ENCODE data around the gene DOCK1. TPM values are rescaled to one million over a fixed set of nuclear protein-coding genes. Genes with fewer than 3 reads are reported as not detected.

The DOCK1 gene
- total RNA-seq, 1 experiment from 2014 or later: 40.0 TPM

GRCh38 chr10:127021801-127022200 is 116.6 kb downstream of the DOCK1 start:
- no peak overlapping the region for H3K4me3 Mint-ChIP-seq (ENCODE audit: unreplicated experiment)
- CTCF ChIA-PET: interaction anchor here (1.1 kb wide), 1 partner anchor 12 kb away, joined by 3 read pairs; no protein-coding TSS in a partner anchor
- no TSS peak for BruUV-seq (replicated peaks)
- H3K9me3 Mint-ChIP-seq (ENCODE audit: unreplicated experiment): no peaks in the 10 kb centered on the region
- H3K27ac Mint-ChIP-seq (ENCODE audit: low read depth, unreplicated experiment): no peak overlapping the region
- H3K4me1 Mint-ChIP-seq (ENCODE audit: insufficient read depth, unreplicated experiment): no peaks in the 10 kb centered on the region
- POLR2A ChIA-PET: no interaction called here
- DNase-seq (ENCODE audit: unreplicated experiment): no peak
- TF ChIP-seq CTCF (IDR thresholded peaks at IDR 0.05; ENCODE audit: unreplicated experiment): no peak
- intact Hi-C loops (cut with micrococcal nuclease): no loop called here
- no peaks in the 10 kb centered on the region for H3K27me3 Mint-ChIP-seq (ENCODE audit: insufficient read depth, unreplicated experiment)
- H3K36me3 Mint-ChIP-seq (ENCODE audit: insufficient read depth, unreplicated experiment): peaks cover 34% of the 10 kb centered on the region

GRCh38 chr10:127024685-127025435 is 119.6 kb downstream of the DOCK1 start:
- Mint-ChIP-seq H3K27ac (ENCODE audit: low read depth, unreplicated experiment) (no peak overlapping the region), H3K36me3 (ENCODE audit: insufficient read depth, unreplicated experiment) (peaks cover 54% of the 10 kb centered on the region)
- CTCF ChIA-PET: interaction anchor here (0.5 kb wide), 1 partner anchor 217 kb away, joined by 4 read pairs; no protein-coding TSS in a partner anchor

GRCh38 chr10:127027786-127028185 is 122.6 kb downstream of the DOCK1 start:
- no peaks in the 10 kb centered on the region for H3K9me3 Mint-ChIP-seq (ENCODE audit: unreplicated experiment)

More at GRCh38 chr10:127024685-127025435, 119.6 kb downstream of the DOCK1 start:
- no peak overlapping the region for H3K4me3 Mint-ChIP-seq (ENCODE audit: unreplicated experiment)
- no TSS peak for BruUV-seq (replicated peaks)
- no peak for TF ChIP-seq CTCF (IDR thresholded peaks at IDR 0.05; ENCODE audit: unreplicated experiment)
- no peak for DNase-seq (ENCODE audit: unreplicated experiment)
- no peaks in the 10 kb centered on the region for H3K4me1 Mint-ChIP-seq (ENCODE audit: insufficient read depth, unreplicated experiment)
- POLR2A ChIA-PET: interaction anchor here (0.6 to 1.1 kb wide), 2 partner anchors 279 to 1169 kb away, joined by 3 read pairs; no protein-coding TSS in a partner anchor
- no peaks in the 10 kb centered on the region for H3K27me3 Mint-ChIP-seq (ENCODE audit: insufficient read depth, unreplicated experiment)
- intact Hi-C loops (cut with micrococcal nuclease): no loop called here
- no peaks in the 10 kb centered on the region for H3K9me3 Mint-ChIP-seq (ENCODE audit: unreplicated experiment)

More at GRCh38 chr10:127027786-127028185, 122.6 kb downstream of the DOCK1 start:
- DNase-seq (ENCODE audit: unreplicated experiment): no peak
- no peak overlapping the region for H3K4me3 Mint-ChIP-seq (ENCODE audit: unreplicated experiment)
- ChIA-PET CTCF (no interaction called here), POLR2A (no interaction called here)
- H3K27me3 Mint-ChIP-seq (ENCODE audit: insufficient read depth, unreplicated experiment): no peaks in the 10 kb centered on the region
- peaks cover 67% of the 10 kb centered on the region for H3K36me3 Mint-ChIP-seq (ENCODE audit: insufficient read depth, unreplicated experiment)
- no TSS peak for BruUV-seq (replicated peaks)
- H3K4me1 Mint-ChIP-seq (ENCODE audit: insufficient read depth, unreplicated experiment): no peaks in the 10 kb centered on the region
- intact Hi-C loops (cut with micrococcal nuclease): no loop called here
- no peak overlapping the region for H3K27ac Mint-ChIP-seq (ENCODE audit: low read depth, unreplicated experiment)
- no peak for TF ChIP-seq CTCF (IDR thresholded peaks at IDR 0.05; ENCODE audit: unreplicated experiment)
